ENCODE measurements around the gene PLXNA2. TPM values are rescaled to one million over a fixed set of nuclear protein-coding genes. Genes with fewer than 3 reads are reported as not detected.

PLXNA2 gene
- total RNA-seq, 1 donor from 2014 or later: 1.7 TPM

- H3K36me3 ChIP-seq: no peaks in the 10 kb centered on the region
- peaks cover 19% of the 10 kb centered on the region for H3K36me3 Mint-ChIP-seq
- H3F3A ChIP-seq (ENCODE audit: low read depth): peaks cover 13% of the 10 kb centered on the region
- no peaks in the 10 kb centered on the region for H3K9me3 ChIP-seq (ENCODE audit: low read depth)
- no peak for TF ChIP-seq EZH2 (IDR thresholded peaks at IDR 0.05)
- TF ChIP-seq EZH2phosphoT487 (IDR thresholded peaks at IDR 0.05): no peak
- no peak for TF ChIP-seq CTCF (IDR thresholded peaks at IDR 0.05)
- H3K9me3 Mint-ChIP-seq: no peaks in the 10 kb centered on the region
- no peak overlapping the region for H3K9ac ChIP-seq
- H3K4me3 ChIP-seq: no peak overlapping the region
- peaks cover 20% of the 10 kb centered on the region for H3K4me1 ChIP-seq
- H2AFZ ChIP-seq (replicated peaks): no peak overlapping the region
- peaks cover 35% of the 10 kb centered on the region for H3K4me1 Mint-ChIP-seq
- H4K20me1 ChIP-seq (ENCODE audit: low read depth): no peaks in the 10 kb centered on the region
- H3K4me3 Mint-ChIP-seq: no peak overlapping the region
- no peak overlapping the region for H3K27ac Mint-ChIP-seq
- no peak for DNase-seq (ENCODE audit: low spot score)
- H3K27me3 Mint-ChIP-seq (ENCODE audit: insufficient read depth, low read depth): peaks cover 4% of the 10 kb centered on the region
- no peak overlapping the region for H3K4me2 ChIP-seq
- H3K27ac ChIP-seq: no peak overlapping the region
- H3K79me2 ChIP-seq (ENCODE audit: low read depth): no peaks in the 10 kb centered on the region
- H3K27me3 ChIP-seq: no peaks in the 10 kb centered on the region
Measured at GRCh38 chr1:208052135-208052534, 192.0 kb downstream of the PLXNA2 start.

GRCh38 chr1:208051651-208052050 is 192.5 kb downstream of the PLXNA2 start:
- Histone ChIP-seq H3K4me2 (no peak overlapping the region), H3K9me3 (ENCODE audit: low read depth) (no peaks in the 10 kb centered on the region), H3K79me2 (ENCODE audit: low read depth) (no peaks in the 10 kb centered on the region), H3F3A (ENCODE audit: low read depth) (peaks cover 13% of the 10 kb centered on the region), H3K9ac (no peak overlapping the region), H2AFZ (replicated peaks) (no peak overlapping the region), H3K27ac (no peak overlapping the region), H3K27me3 (no peaks in the 10 kb centered on the region), H3K4me1 (peaks cover 20% of the 10 kb centered on the region), H3K36me3 (no peaks in the 10 kb centered on the region), H4K20me1 (ENCODE audit: low read depth) (no peaks in the 10 kb centered on the region), H3K4me3 (no peak overlapping the region)
- DNase-seq (ENCODE audit: low spot score): no peak
- H3K27me3 Mint-ChIP-seq (ENCODE audit: insufficient read depth, low read depth): peaks cover 1% of the 10 kb centered on the region
- H3K4me1 Mint-ChIP-seq: peaks cover 34% of the 10 kb centered on the region
- H3K27ac Mint-ChIP-seq: no peak overlapping the region
- H3K9me3 Mint-ChIP-seq: no peaks in the 10 kb centered on the region
- TF ChIP-seq EZH2phosphoT487 (IDR thresholded peaks at IDR 0.05) (no peak), CTCF (IDR thresholded peaks at IDR 0.05) (no peak), EZH2 (IDR thresholded peaks at IDR 0.05) (no peak)
- H3K36me3 Mint-ChIP-seq: peaks cover 20% of the 10 kb centered on the region
- H3K4me3 Mint-ChIP-seq: no peak overlapping the region

GRCh38 chr1:208048904-208049303 is 195.3 kb downstream of the PLXNA2 start:
- Mint-ChIP-seq H3K4me3 (no peak overlapping the region), H3K27me3 (ENCODE audit: insufficient read depth, low read depth) (no peaks in the 10 kb centered on the region), H3K36me3 (peaks cover 34% of the 10 kb centered on the region), H3K9me3 (no peaks in the 10 kb centered on the region), H3K4me1 (peaks cover 28% of the 10 kb centered on the region), H3K27ac (no peak overlapping the region)
- no peaks in the 10 kb centered on the region for H3F3A ChIP-seq (ENCODE audit: low read depth)
- H3K9me3 ChIP-seq (ENCODE audit: low read depth): no peaks in the 10 kb centered on the region
- peaks cover 1% of the 10 kb centered on the region for H3K4me1 ChIP-seq
- H3K36me3 ChIP-seq: no peaks in the 10 kb centered on the region
- no peak for DNase-seq (ENCODE audit: low spot score)
- no peaks in the 10 kb centered on the region for H4K20me1 ChIP-seq (ENCODE audit: low read depth)
- TF ChIP-seq CTCF (IDR thresholded peaks at IDR 0.05) (no peak), EZH2phosphoT487 (IDR thresholded peaks at IDR 0.05) (no peak), EZH2 (IDR thresholded peaks at IDR 0.05) (no peak)
- no peak overlapping the region for H3K4me3 ChIP-seq
- no peak overlapping the region for H3K27ac ChIP-seq
- H3K9ac ChIP-seq: no peak overlapping the region
- H3K79me2 ChIP-seq (ENCODE audit: low read depth): no peaks in the 10 kb centered on the region
- H3K27me3 ChIP-seq: no peaks in the 10 kb centered on the region
- H2AFZ ChIP-seq (replicated peaks): no peak overlapping the region
- H3K4me2 ChIP-seq: no peak overlapping the region
